ENCODE measurements around the gene LRRC4C. TPM values are rescaled to one million over a fixed set of nuclear protein-coding genes. Genes with fewer than 3 reads are reported as not detected.

Gene LRRC4C
- total RNA-seq, 2 donors from 2014 or later, result 0.42 TPM; not detected in 1

GRCh38 chr11:40885250-40885954 is 574.0 kb downstream of the LRRC4C start:
- Histone ChIP-seq H3K27ac (no peak overlapping the region), H3K4me1 (no peaks in the 10 kb centered on the region), H3K4me3 (no peak overlapping the region), H3K9ac (ENCODE audit: low read depth in 2 of 2, low read length in 2 of 2) (no peak overlapping the region), H3K27me3 (no peaks in the 10 kb centered on the region), H3K9me3 (no peaks in the 10 kb centered on the region), H3K36me3 (no peaks in the 10 kb centered on the region)
- no peak for TF ChIP-seq CTCF (IDR thresholded peaks at IDR 0.05)
- no peak for DNase-seq
- intact Hi-C loops (cut with DNase I), result no loop called here

GRCh38 chr11:40882301-40882700 is 577.2 kb downstream of the LRRC4C start:
- Histone ChIP-seq H3K9me3 (no peaks in the 10 kb centered on the region), H3K4me1 (no peaks in the 10 kb centered on the region), H3K9ac (ENCODE audit: low read depth in 2 of 2, low read length in 2 of 2) (no peak overlapping the region), H3K27me3 (no peaks in the 10 kb centered on the region), H3K27ac (no peak overlapping the region), H3K36me3 (no peaks in the 10 kb centered on the region), H3K4me3 (no peak overlapping the region)
- intact Hi-C loops (cut with DNase I), result no loop called here
- no peak for DNase-seq
- TF ChIP-seq CTCF (IDR thresholded peaks at IDR 0.05), result no peak

GRCh38 chr11:40879911-40880310 is 579.5 kb downstream of the LRRC4C start:
- intact Hi-C loops (cut with DNase I), result no loop called here
- Histone ChIP-seq H3K4me3 (no peak overlapping the region), H3K9ac (ENCODE audit: low read depth in 2 of 2, low read length in 2 of 2) (no peak overlapping the region), H3K9me3 (no peaks in the 10 kb centered on the region), H3K27ac (no peak overlapping the region), H3K27me3 (no peaks in the 10 kb centered on the region), H3K36me3 (no peaks in the 10 kb centered on the region), H3K4me1 (no peaks in the 10 kb centered on the region)
- TF ChIP-seq CTCF (IDR thresholded peaks at IDR 0.05), result no peak
- DNase-seq, result no peak

- H3K27ac ChIP-seq, result no peak overlapping the region
- TF ChIP-seq CTCF (IDR thresholded peaks at IDR 0.05), result no peak
- no peak for DNase-seq
- H3K9me3 ChIP-seq, result no peaks in the 10 kb centered on the region
- intact Hi-C loops (cut with DNase I), result no loop called here
- no peak overlapping the region for H3K4me3 ChIP-seq
- H3K36me3 ChIP-seq, result no peaks in the 10 kb centered on the region
- no peaks in the 10 kb centered on the region for H3K4me1 ChIP-seq
- no peak overlapping the region for H3K9ac ChIP-seq (ENCODE audit: low read depth in 2 of 2, low read length in 2 of 2)
- H3K27me3 ChIP-seq, result no peaks in the 10 kb centered on the region
Observed at GRCh38 chr11:40877981-40878380, 581.5 kb downstream of the LRRC4C start.

- DNase-seq, result no peak
Observed at GRCh38 chr11:40877256-40877655, 582.2 kb downstream of the LRRC4C start.

More at GRCh38 chr11:40877256-40877655, 582.2 kb downstream of the LRRC4C start:
- intact Hi-C loops (cut with DNase I), result no loop called here
- no peak overlapping the region for H3K4me3 ChIP-seq
- no peaks in the 10 kb centered on the region for H3K36me3 ChIP-seq
- no peak for TF ChIP-seq CTCF (IDR thresholded peaks at IDR 0.05)
- no peaks in the 10 kb centered on the region for H3K27me3 ChIP-seq
- no peak overlapping the region for H3K9ac ChIP-seq (ENCODE audit: low read depth in 2 of 2, low read length in 2 of 2)
- H3K9me3 ChIP-seq, result no peaks in the 10 kb centered on the region
- no peak overlapping the region for H3K27ac ChIP-seq
- no peaks in the 10 kb centered on the region for H3K4me1 ChIP-seq
